ENCODE data around the gene KL.

GRCh38 chr13:32983058-32983457 lies 33.2 kb upstream of the KL start:
- no peak for TF ChIP-seq CTCF (IDR thresholded peaks at IDR 0.05 in 2 of 3, conservative IDR thresholded peaks at IDR 0.05 in 1 of 3; ENCODE audit: borderline replicate concordance in 1 of 3, insufficient read depth in 1 of 3, low read depth in 2 of 3, low read length in 2 of 3)
- no peak for TF ChIP-seq CEBPB (IDR thresholded peaks at IDR 0.05; ENCODE audit: low read depth)
- no peak for TF ChIP-seq EZH2 (IDR thresholded peaks at IDR 0.05)
- no peak for TF ChIP-seq POLR2A (IDR thresholded peaks at IDR 0.05; ENCODE audit: borderline replicate concordance, extremely low read depth, insufficient read depth, insufficient read length)
- TF ChIP-seq REST (IDR thresholded peaks at IDR 0.05; ENCODE audit: low read depth), result no peak

All from HCT116 (cell line).